ENCODE data around the gene PLOD3. TPM values are rescaled to one million over a fixed set of nuclear protein-coding genes. Genes with fewer than 3 reads are reported as not detected.

Gene PLOD3
- total and polyA plus RNA-seq, 9 of the 15 experiments (the other 6 are each of a cell fraction or from before 2014, with no cell fraction given): 2.8 to 101 (median 30.9) TPM

GRCh38 chr7:101240226-101241014 lies 23.0 kb upstream of the PLOD3 start (continued):
- peak; percentile 70 for TF ChIP-seq ATF3 (IDR thresholded peaks at IDR 0.05)
- no peak for TF ChIP-seq ATF3 (CRISPR knock-in tag; conservative IDR thresholded peaks at IDR 0.05)
- TF ChIP-seq UBTF (IDR thresholded peaks at IDR 0.05; ENCODE audit: borderline replicate concordance in 1 of 2, low read depth in 2 of 2, low read length in 2 of 2): no peak
- no peak for TF ChIP-seq ZNF277 (CRISPR knock-in tag; IDR thresholded peaks at IDR 0.05; ENCODE audit: borderline replicate concordance)
- no peak for TF ChIP-seq ZNF444 (CRISPR knock-in tag; IDR thresholded peaks at IDR 0.05)
- peak in 1 of 2 experiments; percentile 72; a peak in 2 of 4 replicates for TF ChIP-seq HDAC1 (IDR thresholded peaks at IDR 0.05)
- no peak for TF ChIP-seq GTF2A2 (tag; IDR thresholded peaks at IDR 0.05)
- peak; percentile 66; the same call in 1 of the 2 replicates for TF ChIP-seq ZBTB7A (IDR thresholded peaks at IDR 0.05; ENCODE audit: borderline replicate concordance, control insufficient read depth, low read depth, low read length)
- 0 out of 2 replicates have a peak, but pooled peaks have one; percentile 29 for TF ChIP-seq SUPT5H (IDR thresholded peaks at IDR 0.05)
- TF ChIP-seq LEF1 (IDR thresholded peaks at IDR 0.05): peak; percentile 60; the same call in 1 of the 2 replicates
- peak; percentile 63; the same call in 1 of the 2 replicates for TF ChIP-seq SMARCE1 (IDR thresholded peaks at IDR 0.05)
- TF ChIP-seq ZNF263 (CRISPR knock-in tag; IDR thresholded peaks at IDR 0.05; ENCODE audit: borderline replicate concordance): peak; percentile 89
- no peak for TF ChIP-seq ZNF668 (CRISPR knock-in tag; IDR thresholded peaks at IDR 0.05)
- TF ChIP-seq ZBTB33 (CRISPR knock-in tag; IDR thresholded peaks at IDR 0.05): peak; percentile 85; the same call in 1 of the 2 replicates
- no peak for TF ChIP-seq SMAD2 (IDR thresholded peaks at IDR 0.05; ENCODE audit: low read depth, low read length)
- TF ChIP-seq GATA2 (CRISPR knock-in tag; IDR thresholded peaks at IDR 0.05): 0 out of 2 replicates have a peak, but pooled peaks have one; percentile 43
- TF ChIP-seq JUND (IDR thresholded peaks at IDR 0.05; ENCODE audit: borderline replicate concordance, low read depth, low read length): peak; percentile 83
- TF ChIP-seq JUND (tag; IDR thresholded peaks at IDR 0.05; ENCODE audit: borderline replicate concordance, low read depth, low read length): peak; percentile 82; the same call in 1 of the 3 replicates

Measured in K562 (cell line).